ENCODE results near the gene NUBPL. TPM values are rescaled to one million over a fixed set of nuclear protein-coding genes. Genes with fewer than 3 reads are reported as not detected.
"Not testable (repeated sequence)": the region's sequence is repeated elsewhere in the genome, so short reads cannot be mapped to it uniquely, and the experiment has no call there.

NUBPL gene
- polyA plus RNA-seq, 2 of the 4 experiments (the other 2 are of a cell fraction): 7.6 to 14.1 TPM

- FAIRE-seq: no peak
- 0 out of 3 replicates have a peak, but pooled peaks cover 2% of the 10 kb centered on the region for H3K9me3 ChIP-seq
- H3K4me1 ChIP-seq: no peaks in the 10 kb centered on the region
- CTCF ChIA-PET: interaction anchor here (1.5 kb wide), 1 partner anchor 36 kb away, joined by 3 read pairs; no protein-coding TSS in a partner anchor
- TF ChIP-seq ELK1 (IDR thresholded peaks at IDR 0.05; ENCODE audit: low read depth, low read length): no peak
- no peak for TF ChIP-seq NPAS2 (CRISPR knock-in tag; IDR thresholded peaks at IDR 0.05; ENCODE audit: borderline replicate concordance)
- TF ChIP-seq HOXB5 (CRISPR knock-in tag; IDR thresholded peaks at IDR 0.05): no peak
- TF ChIP-seq FOSL2 (IDR thresholded peaks at IDR 0.05): no peak
- no peak for TF ChIP-seq FOSL2 (CRISPR knock-in tag; IDR thresholded peaks at IDR 0.05)
- no peak for TF ChIP-seq REST (IDR thresholded peaks at IDR 0.05)
- no peak for TF ChIP-seq HDAC2 (IDR thresholded peaks at IDR 0.05)
- no peak for TF ChIP-seq RARB (CRISPR knock-in tag; IDR thresholded peaks at IDR 0.05)
- no peak for TF ChIP-seq PHF8 (IDR thresholded peaks at IDR 0.05; ENCODE audit: borderline replicate concordance, low read depth)
- no peak for TF ChIP-seq CTCF (IDR thresholded peaks at IDR 0.05)
- TF ChIP-seq ESRRA (IDR thresholded peaks at IDR 0.05; ENCODE audit: borderline replicate concordance, low read length): no peak
- H3K27ac ChIP-seq: no peak overlapping the region
- no peak for ATAC-seq
- POLR2A ChIA-PET: no interaction called here
- no peak overlapping the region for H3K4me3 ChIP-seq
- H3K4me2 ChIP-seq: no peak overlapping the region
- WGBS (ENCODE audit: missing lambda C conversion rate): 92% methylated on average over 3 of the region's 3 CpGs
- no peak for DNase-seq (ENCODE audit: low read depth in 1 of 2, low spot score in 1 of 2)
Measured at GRCh38 chr14:31611778-31612433, 50.7 kb downstream of the NUBPL start.

GRCh38 chr14:31613188-31613587, 52.0 kb downstream of the NUBPL start:
- Histone ChIP-seq H3K27ac (no peak overlapping the region), H3K4me2 (no peak overlapping the region), H3K9me3 (0 out of 3 replicates have a peak, but pooled peaks cover 2% of the 10 kb centered on the region), H3K4me1 (no peaks in the 10 kb centered on the region), H3K4me3 (no peak overlapping the region)
- TF ChIP-seq EHF (CRISPR knock-in tag; IDR thresholded peaks at IDR 0.05) (no peak), CTCF (IDR thresholded peaks at IDR 0.05) (no peak), TFCP2L1 (CRISPR knock-in tag; IDR thresholded peaks at IDR 0.05) (no peak), E2F6 (IDR thresholded peaks at IDR 0.05; ENCODE audit: borderline replicate concordance, low read depth) (no peak), HEYL (CRISPR knock-in tag; IDR thresholded peaks at IDR 0.05) (no peak)
- ChIA-PET POLR2A (no interaction called here), CTCF (interaction anchor here (0.7 kb wide), 2 partner anchors 21 to 43 kb away, joined by 3 read pairs; no protein-coding TSS in a partner anchor)
- ATAC-seq (no peak), DNase-seq (ENCODE audit: low read depth in 1 of 2, low spot score in 1 of 2) (no peak), FAIRE-seq (no peak)
- 91% methylated on average over 5 of the region's 5 CpGs for WGBS (ENCODE audit: missing lambda C conversion rate)

GRCh38 chr14:31618884-31619283, 57.7 kb downstream of the NUBPL start:
- H3K4me3 ChIP-seq; DNase-seq (ENCODE audit: low read depth in 1 of 2, low spot score in 1 of 2); H3K27ac ChIP-seq; CTCF ChIA-PET; H3K4me2 ChIP-seq; POLR2A ChIA-PET; H3K9me3 ChIP-seq; ATAC-seq; FAIRE-seq; H3K4me1 ChIP-seq: not testable (repeated sequence)
- 67% methylated on average over 2 of the region's 2 CpGs for WGBS (ENCODE audit: missing lambda C conversion rate)

Data from A549 (cell line).